ENCODE measurements around the gene SEC62.
"Not testable (repeated sequence)": the region's sequence is repeated elsewhere in the genome, so short reads cannot be mapped to it uniquely, and the experiment has no call there.

SEC62 gene

GRCh38 chr3:170016057-170016456 lies 49.5 kb downstream of the SEC62 start:
- no peak for DNase-seq (ENCODE audit: low read depth)

- DNase-seq (ENCODE audit: low read depth) = not testable (repeated sequence)
These were observed 52.7 kb downstream of the SEC62 start for GRCh38 chr3:170019306-170019705.

GRCh38 chr3:170021083-170021482 lies 54.5 kb downstream of the SEC62 start:
- DNase-seq (ENCODE audit: low read depth) = no peak

GRCh38 chr3:170022336-170022735 lies 55.7 kb downstream of the SEC62 start:
- no peak for DNase-seq (ENCODE audit: low read depth)

GRCh38 chr3:170023165-170023564 lies 56.6 kb downstream of the SEC62 start:
- DNase-seq (ENCODE audit: low read depth) = no peak

- no peak for DNase-seq (ENCODE audit: low read depth)
These were observed 58.0 kb downstream of the SEC62 start for GRCh38 chr3:170024581-170024980.

- no peak for DNase-seq (ENCODE audit: low read depth)
These were observed 60.9 kb downstream of the SEC62 start for GRCh38 chr3:170027233-170028102.

- DNase-seq (ENCODE audit: low read depth) = no peak
These were observed 66.9 kb downstream of the SEC62 start for GRCh38 chr3:170033489-170033888.

GRCh38 chr3:170037463-170038433 lies 71.1 kb downstream of the SEC62 start, which contains the start of gene GPR160:
GPR160 (plus strand) TSS chr3:170037995; CDS start chr3:170083973, 45,978 bp downstream.
- no peak for DNase-seq (ENCODE audit: low read depth)

GRCh38 chr3:170038434-170039110 lies 72.0 kb downstream of the SEC62 start:
- DNase-seq (ENCODE audit: low read depth) = no peak

- DNase-seq (ENCODE audit: low read depth) = no peak
These were observed 73.8 kb downstream of the SEC62 start for GRCh38 chr3:170040418-170040817.

GRCh38 chr3:170043506-170043905 lies 76.9 kb downstream of the SEC62 start:
- DNase-seq (ENCODE audit: low read depth) = no peak

- no peak for DNase-seq (ENCODE audit: low read depth)
These were observed 77.7 kb downstream of the SEC62 start for GRCh38 chr3:170044271-170044670.

- DNase-seq (ENCODE audit: low read depth) = no peak
These were observed 78.2 kb downstream of the SEC62 start for GRCh38 chr3:170044795-170045244.

- no peak for DNase-seq (ENCODE audit: low read depth)
These were observed 79.9 kb downstream of the SEC62 start for GRCh38 chr3:170046269-170047132.

GRCh38 chr3:170047133-170047404 lies 80.5 kb downstream of the SEC62 start:
- no peak for DNase-seq (ENCODE audit: low read depth)

All from HS-5 (cell line).